Glomerular visceral epithelial cell (primary cell): ENCODE measurements around the gene ZC3H7B.
"Not testable (repeated sequence)": the region's sequence is repeated elsewhere in the genome, so short reads cannot be mapped to it uniquely, and the experiment has no call there.

Experiments used
- DNase-seq: peaks from one replicate; pipeline ENCODE4 v3.0.0-alpha.2; 2016; ENCODE audit errors: extremely low spot score

ZC3H7B gene

GRCh38 chr22:41286639-41287091 lies 14.7 kb upstream of the ZC3H7B start:
- DNase-seq: no peak

DNA sequence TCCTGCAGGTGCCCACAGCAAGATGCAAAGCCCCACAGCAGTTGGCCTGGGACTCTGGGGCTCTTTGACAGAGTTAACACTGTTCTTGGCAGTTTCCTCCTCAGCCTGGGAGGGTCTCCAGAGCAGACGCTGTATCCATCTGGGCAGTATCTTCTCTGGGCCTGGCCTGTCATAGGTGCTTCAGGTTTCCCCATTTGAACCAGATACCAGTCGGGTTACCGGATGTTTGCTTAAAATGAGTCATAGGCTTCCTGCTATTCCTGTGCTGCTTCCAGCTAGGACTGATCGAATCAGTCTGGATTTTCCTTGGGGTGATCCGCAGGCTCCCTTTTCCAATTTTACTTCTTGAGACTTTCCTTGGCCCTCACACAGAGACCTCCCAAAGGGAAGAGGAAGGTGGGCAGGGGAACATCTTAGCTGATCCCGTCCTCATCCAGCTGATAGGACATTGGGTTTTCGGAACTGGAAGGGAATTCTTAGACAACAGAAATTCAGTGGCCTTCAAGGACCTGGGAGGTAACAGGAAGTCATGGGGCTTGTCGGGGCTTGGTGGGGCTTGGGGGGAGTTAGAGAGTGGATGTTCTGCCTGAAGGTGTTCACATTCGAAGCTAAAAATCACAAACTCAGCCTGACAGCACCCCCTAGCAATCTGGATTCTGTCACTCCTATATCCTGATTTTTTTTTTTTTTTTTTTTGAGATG lies 12.9 kb upstream of the ZC3H7B start:
- DNase-seq: peak; percentile 80

GRCh38 chr22:41289671-41290070 lies 11.7 kb upstream of the ZC3H7B start:
- DNase-seq: no peak

DNA sequence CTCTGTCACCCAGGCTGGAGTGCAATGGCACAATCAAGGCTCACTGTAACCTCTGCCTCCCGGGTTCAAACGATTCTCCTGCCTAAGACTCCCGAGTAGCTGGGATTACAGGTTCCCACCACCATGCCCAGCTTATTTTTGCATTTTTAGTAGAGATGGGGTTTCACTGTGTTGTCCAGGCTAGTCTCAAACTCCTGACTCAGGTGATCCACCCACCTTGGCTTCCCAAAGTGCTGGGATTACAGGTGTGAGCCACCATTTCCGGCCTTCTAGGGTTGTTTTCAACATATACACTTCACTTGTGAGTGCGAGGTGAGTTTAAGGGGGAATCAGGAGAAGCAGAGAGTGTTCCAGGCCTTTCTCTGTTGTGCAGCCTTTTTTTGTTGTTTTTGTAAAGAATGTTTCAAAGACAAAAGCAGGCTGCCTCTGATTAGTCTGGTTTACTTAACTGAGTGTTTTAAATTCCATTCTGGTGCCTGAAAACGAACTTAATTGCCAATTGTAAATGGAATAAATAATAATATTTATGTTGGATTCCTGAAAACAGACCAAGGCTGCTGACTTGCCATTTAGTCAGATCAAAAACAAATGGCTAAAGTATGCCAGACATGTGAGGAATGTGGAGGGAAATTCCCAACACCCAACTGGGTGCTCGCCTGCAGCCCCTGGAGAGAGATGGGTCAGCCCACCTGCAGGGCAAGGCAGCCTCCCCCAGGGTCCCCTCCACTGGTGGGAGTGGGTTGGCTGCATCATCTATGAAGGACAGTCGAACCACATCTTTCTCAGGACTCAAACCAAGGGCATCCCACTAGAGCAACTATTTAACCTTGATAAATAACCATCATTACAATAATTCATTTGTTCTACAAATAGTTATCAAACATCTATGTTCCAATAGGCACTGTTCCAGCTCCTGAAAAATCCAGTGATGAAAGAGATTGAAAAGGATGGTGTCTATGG lies 10.8 kb upstream of the ZC3H7B start:
- DNase-seq: peak; percentile 84

- not testable (repeated sequence) for DNase-seq
Measured at GRCh38 chr22:41294816-41295215, 6.5 kb upstream of the ZC3H7B start.

DNA sequence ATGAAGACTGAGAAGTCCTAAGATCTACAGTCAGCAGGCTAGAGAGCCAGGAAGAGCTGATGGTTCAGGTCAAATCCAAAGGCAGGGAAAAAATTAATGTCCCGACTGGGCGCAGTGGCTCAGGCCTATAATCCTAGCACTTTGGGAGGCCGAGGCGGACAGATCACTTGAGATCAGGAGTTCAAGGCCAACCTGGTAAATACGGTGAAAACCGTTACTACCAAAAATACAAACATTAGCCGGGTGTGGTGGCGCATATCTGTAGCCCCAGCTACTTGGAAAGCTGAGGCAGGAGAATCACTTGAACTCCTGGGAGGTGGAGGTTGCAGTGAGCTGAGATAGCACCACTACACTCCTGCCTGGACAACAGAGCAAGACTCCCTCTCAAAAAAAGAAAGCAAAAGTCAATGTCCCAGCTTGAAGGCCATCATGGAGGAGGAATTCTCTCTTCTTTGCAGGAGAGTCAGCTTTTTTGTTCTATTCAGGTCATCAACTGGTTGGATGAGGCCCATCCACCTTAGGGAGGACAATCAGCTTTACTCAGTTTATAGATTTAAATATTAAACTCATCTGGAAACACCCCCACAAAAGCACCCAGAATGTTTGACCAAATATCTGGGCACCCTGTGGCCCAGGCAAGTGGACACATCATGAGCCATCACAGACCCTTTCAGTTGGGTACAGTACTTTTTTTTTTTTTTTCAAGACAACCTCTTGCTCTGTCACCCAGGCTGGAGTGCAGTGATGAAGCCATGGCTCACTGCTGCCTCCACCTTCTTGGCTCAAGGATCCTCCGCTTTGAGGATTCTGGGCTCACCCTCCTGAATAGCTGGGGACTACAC lies 4.3 kb upstream of the ZC3H7B start:
- no peak for DNase-seq

DNA sequence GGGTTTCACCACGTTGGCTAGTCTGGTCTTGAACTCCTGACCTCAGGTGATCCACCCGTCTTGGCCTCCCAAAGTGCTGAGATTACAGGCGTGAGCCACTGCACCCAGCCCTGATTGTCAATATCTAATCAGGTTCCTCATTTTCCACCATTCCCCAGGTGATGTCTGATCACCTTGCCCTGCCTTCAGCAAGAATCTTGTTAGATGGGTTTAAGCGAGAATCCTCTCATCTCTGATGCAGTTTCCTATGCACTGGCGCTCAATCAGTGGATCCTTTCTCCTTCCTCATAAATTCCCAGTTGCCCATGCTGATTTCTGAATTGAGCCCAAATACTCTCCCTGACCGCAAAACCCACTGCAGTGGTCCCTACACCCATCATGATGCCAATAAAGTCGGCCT lies 664 bp upstream of the ZC3H7B start:
- no peak for DNase-seq

- no peak for DNase-seq
Measured at GRCh38 chr22:41302021-41302767, 869 bp downstream of the ZC3H7B start.

DNA sequence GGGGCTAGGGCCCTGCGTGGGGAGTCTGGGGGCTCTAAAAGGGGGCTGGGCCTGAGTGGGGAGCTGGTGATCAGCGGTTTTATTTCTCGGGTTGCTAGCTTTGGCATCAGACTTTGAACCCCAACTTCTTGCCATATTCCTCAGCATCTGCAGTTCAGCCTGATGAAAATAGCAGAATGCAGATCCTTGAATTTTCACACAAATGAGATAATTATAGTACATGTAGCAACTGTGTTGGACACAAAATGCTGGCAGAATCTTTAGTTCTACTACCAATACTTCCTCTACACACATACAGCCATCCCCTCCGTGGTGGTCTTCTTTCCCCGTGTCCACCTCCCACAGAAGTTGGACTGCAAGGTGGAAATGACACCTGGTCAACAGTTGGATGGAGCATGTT lies 1.5 kb downstream of the ZC3H7B start:
- no peak for DNase-seq

GRCh38 chr22:41305646-41306045 lies 4.3 kb downstream of the ZC3H7B start:
- peak; percentile 80 for DNase-seq

DNA sequence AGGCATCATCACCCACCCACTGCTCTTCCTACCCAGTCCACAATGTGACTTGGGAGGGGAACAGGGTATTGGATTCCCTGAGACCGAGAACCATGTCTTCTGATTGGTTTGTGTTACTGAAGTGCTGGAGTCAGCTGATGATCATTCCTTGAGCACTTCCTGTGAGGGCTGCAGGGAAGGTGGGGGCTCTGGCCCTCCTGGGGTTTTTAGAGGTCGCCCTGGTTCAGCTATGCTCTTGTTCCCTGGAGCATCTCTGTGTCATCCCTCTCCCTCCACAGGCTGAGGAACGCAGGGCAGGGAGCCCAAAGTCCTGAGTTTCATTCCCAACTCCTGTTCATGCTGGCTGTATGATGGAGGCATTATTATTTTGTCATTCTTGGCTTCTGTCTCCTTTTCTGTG lies 6.7 kb downstream of the ZC3H7B start:
- no peak for DNase-seq

DNA sequence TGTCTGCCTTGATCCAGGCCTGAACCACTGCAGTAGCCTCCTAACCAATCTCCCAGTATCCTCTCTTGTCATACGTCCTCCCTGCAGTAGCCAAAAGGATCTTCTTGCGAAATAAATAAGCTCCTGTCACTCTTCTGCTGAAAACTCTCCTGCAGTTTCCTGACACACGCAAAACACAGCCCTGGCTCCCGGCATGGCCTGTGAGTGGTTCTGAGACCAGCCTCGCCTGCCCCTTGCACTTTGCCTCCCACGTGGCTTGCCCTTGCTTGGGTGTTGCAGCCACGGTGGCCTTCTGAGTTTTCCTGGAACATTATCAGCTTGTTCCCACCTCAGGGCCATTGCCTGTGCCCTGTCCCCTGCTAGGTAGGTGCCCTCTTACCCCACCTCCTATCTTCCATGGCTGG lies 7.2 kb downstream of the ZC3H7B start:
- no peak for DNase-seq

GRCh38 chr22:41310336-41310735 lies 9.0 kb downstream of the ZC3H7B start:
- no peak for DNase-seq

- DNase-seq: no peak
Measured at GRCh38 chr22:41311487-41311886, 10.2 kb downstream of the ZC3H7B start.

- DNase-seq: no peak
Measured at GRCh38 chr22:41314821-41315220, 13.5 kb downstream of the ZC3H7B start.

DNA sequence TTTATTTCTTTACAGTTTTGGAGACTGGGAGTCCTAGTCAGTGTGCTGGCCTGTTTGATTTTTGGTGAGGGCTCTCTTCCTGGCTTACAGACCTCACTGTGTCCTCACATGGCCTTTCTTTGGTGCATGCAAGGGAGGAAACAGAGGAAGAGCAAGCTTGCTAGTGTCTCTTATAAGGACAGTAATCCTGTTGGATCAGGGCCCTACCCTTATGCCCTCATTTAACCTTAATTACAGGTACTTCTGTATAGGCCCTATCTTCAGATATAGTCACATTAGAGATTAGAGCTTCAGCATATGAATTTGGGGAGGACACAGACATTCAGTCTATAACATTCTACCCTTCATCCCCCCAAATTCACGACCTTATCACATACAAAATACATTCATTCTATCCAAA lies 14.3 kb downstream of the ZC3H7B start:
- no peak for DNase-seq

DNA sequence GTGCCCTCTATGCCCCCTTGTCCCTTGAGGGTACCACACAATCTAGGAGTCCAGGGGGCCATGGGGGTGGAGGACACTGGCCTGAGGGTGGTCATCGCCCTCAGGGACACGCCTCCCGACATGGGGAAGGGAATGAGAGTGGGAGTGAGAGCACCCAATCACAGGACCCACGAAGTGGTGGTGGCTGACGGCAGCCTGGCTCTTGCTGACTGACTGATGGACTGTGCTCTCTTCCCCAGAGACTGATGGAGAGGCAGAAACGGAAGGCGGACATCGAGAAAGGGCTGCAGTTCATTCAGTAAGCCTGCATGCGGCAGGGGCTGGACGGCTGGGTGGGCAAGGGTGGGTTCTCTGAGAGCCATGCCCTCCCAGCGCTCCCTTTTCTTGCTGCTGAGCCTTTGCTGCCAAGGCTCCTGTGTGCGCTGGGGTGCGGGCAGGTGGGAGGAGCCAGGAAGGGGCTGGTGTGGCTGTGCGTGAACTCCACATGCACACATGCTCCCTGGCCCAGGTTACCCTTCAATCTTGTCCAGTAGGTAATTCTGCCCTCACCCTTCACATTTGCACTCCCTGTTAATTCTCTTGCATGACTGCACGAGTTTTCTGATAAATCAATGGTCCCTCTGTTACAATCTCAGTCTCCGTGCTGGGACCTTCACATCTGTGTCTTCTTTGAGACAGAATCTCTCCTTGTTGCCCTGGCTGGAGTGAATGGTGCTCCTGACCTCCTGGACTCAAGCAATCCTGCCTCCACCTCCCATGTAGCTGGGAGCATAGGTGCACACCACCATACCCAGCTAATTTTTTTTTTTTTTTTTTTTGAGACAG lies 19.3 kb downstream of the ZC3H7B start:
- DNase-seq: no peak

- no peak for DNase-seq
Measured at GRCh38 chr22:41324821-41325528, 23.6 kb downstream of the ZC3H7B start.

DNA sequence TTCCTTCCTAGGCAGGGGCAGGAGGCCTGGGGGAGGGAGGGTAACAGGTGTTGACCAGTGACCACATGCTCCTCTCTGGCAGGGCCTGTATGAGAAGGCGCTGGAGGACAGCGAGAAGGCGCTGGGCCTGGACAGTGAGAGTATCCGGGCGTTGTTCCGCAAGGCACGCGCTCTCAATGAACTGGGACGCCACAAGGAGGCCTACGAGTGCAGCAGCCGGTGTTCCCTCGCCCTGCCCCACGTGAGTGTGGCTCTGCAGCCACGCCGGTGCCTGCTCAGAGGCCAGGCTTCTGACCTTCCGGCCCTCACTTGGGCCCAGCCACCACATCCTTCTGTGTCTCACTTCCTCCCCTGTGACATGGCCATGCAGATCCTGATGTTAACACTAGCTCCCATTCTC lies 25.8 kb downstream of the ZC3H7B start:
- DNase-seq: no peak

DNA sequence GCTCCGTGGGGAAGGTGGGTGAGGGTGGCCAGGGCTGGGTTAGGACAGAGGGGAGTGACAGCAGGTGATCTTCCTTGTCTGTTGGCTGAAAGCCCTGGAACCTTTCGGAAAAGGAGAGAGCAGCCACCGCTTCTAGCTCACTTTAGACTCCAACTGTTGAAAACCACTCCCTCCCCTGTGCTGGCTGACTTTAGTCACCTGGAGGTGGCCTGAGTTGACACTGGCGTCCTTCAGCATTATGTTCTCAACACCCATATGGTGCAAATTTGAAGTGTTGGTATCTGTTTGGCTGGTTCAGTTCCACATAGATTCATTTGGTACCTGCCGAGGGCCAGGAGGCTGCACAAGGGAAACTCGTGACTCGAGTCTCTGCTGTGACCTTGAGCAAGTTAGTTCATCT lies 28.8 kb downstream of the ZC3H7B start:
- no peak for DNase-seq
